Right lobe of liver (tissue), 6 donors: ENCODE data around the gene COPS7A. TPM values are rescaled to one million over a fixed set of nuclear protein-coding genes. Genes with fewer than 3 reads are reported as not detected.
"Not testable (repeated sequence)": the region's sequence is repeated elsewhere in the genome, so short reads cannot be mapped to it uniquely, and the experiment has no call there.

Experiments
- ATAC-seq, 4 donors: fragments of 200-7000 bp; cut with Tn5 transposase; one replicate each; pipeline ENCODE4 v1.9.1; 2020; ENCODE audit warnings: mild to moderate bottlenecking in 4 of 4, moderate library complexity in 4 of 4
- DNase-seq, 3 donors: peaks; one replicate each; pipeline ENCODE4 v3.0.0-alpha.2; 2020
- H3K27ac ChIP-seq, 3 donors: fragments of 200-600 bp; one replicate each; pipeline ENCODE4 v1.8.0; 2022
- H3K27me3 ChIP-seq, 2 donors: fragments of 200-600 bp; one replicate each; pipeline ENCODE4 v1.8.0; 2022
- H3K36me3 ChIP-seq, 4 donors: fragments of 200-600 bp; sonication (generic) in 1 of 4; one replicate each; pipeline versions ENCODE4 v1.5.1 to v1.8.0; 2017 to 2022; ENCODE audit warnings: control low read depth in 1 of 4
- H3K4me1 ChIP-seq, 4 donors: fragments of 200-600 bp; sonication (generic) in 1 of 4; one replicate each; pipeline versions ENCODE4 v1.5.1 to v1.8.0; 2017 to 2022; ENCODE audit warnings: control low read depth in 1 of 4
- H3K4me3 ChIP-seq, 3 donors: fragments of 200-600 bp; one replicate each; pipeline ENCODE4 v1.8.0; 2022
- H3K9me3 ChIP-seq, 4 donors: fragments of 200-600 bp; sonication (generic) in 1 of 4; one replicate each; pipeline versions ENCODE4 v1.5.1 to v1.8.0; 2017 to 2022; ENCODE audit warnings: control low read depth in 1 of 4
- CTCF ChIP-seq, 4 donors: fragments of 200-600 bp in 3 of 4; fragments of 450-650 bp in 1 of 4; IDR thresholded peaks; one replicate each; pipeline versions ENCODE4 v1.5.1 to v1.8.0; 2016 to 2022; ENCODE audit warnings: antibody characterized with exemption in 4 of 4, mild to moderate bottlenecking in 2 of 4
- POLR2A ChIP-seq: fragments of 450-650 bp; IDR thresholded peaks from one replicate; pipeline ENCODE4 v1.6.1; 2017; ENCODE audit warnings: antibody characterized with exemption, mild to moderate bottlenecking
- WGBS: methylation state at CpG from one replicate; pipeline ENCODE4 v1.1.6; 2018; ENCODE audit warnings: low coverage, low lambda C conversion rate; ENCODE audit not compliant: insufficient coverage; ENCODE audit errors: missing lambda C conversion rate; 5-methylcytosine and 5-hydroxymethylcytosine counted together
- intact Hi-C, 2 donors: fragments of 100-400 bp; cut with DNase I; formaldehyde crosslinking; loops; one replicate each; pipeline versions ENCODE4 v1.11.2 to v1.14.1; 2022
- total RNA-seq, 6 experiments: library from RNA; depleted of rRNA in 2 of 6; stranded (reverse); fragments of >200 nt in 2 of 6; fragmentation: NEBNext Ultra II Directional in 3 of 6; extraction: Animal tissue kit (Norgen Biotek cat#: 25700) in 3 of 6; gene quantifications; one replicate each; pipeline versions ENCODE4 v1.1.0 to v1.2.4, GENCODE V29; 2016 to 2023
- donor health status: DM: no; HTN: yes; CAD: no.
- donor health status: DM: no; HTN: no; CAD: no.
- donor health status: DM: no; HTN: no; CAD: no.
- donor health status: DM: no; HTN: yes; CAD: no.
- donor health status: DM: no; HTN: yes; CAD: no.

Gene COPS7A
- total RNA-seq, 6 experiments from 2014 or later = 26.7 to 49.5 (median 30.6) TPM

GRCh38 chr12:6736754-6737153 lies 12.9 kb downstream of the COPS7A start:
- intact Hi-C loops = no loop called here
- peaks cover 0 to 4% (median 0%) of the 10 kb centered on the region in 4 donors for H3K36me3 ChIP-seq
- TF ChIP-seq CTCF (IDR thresholded peaks at IDR 0.05) (no peak), POLR2A (no peak)
- no peak overlapping the region for H3K4me3 ChIP-seq
- H3K9me3 ChIP-seq = no peaks in the 10 kb centered on the region
- ATAC-seq (no peak), DNase-seq (no peak)
- H3K27me3 ChIP-seq = no peaks in the 10 kb centered on the region
- H3K4me1 ChIP-seq = peaks cover 0 to 4% (median 0%) of the 10 kb centered on the region in 4 donors
- no peak overlapping the region for H3K27ac ChIP-seq
- 72% methylated on average over 4 of the region's 5 CpGs for WGBS

- H3K4me1 ChIP-seq, H3K36me3 ChIP-seq, H3K27me3 ChIP-seq, intact Hi-C loops, DNase-seq, H3K9me3 ChIP-seq, H3K4me3 ChIP-seq, ATAC-seq, H3K27ac ChIP-seq: not testable (repeated sequence)
- 97% methylated on average over 6 of the region's 12 CpGs for WGBS
These were observed 18.2 kb downstream of the COPS7A start for GRCh38 chr12:6742080-6742479.

GRCh38 chr12:6742834-6743233 lies 19.0 kb downstream of the COPS7A start:
- ATAC-seq (no peak), DNase-seq (no peak)
- Histone ChIP-seq H3K27me3 (no peaks in the 10 kb centered on the region), H3K4me1 (no peaks in the 10 kb centered on the region), H3K36me3 (peaks cover 0 to 11% (median 5%) of the 10 kb centered on the region in 4 donors), H3K4me3 (no peak overlapping the region), H3K27ac (no peak overlapping the region), H3K9me3 (no peaks in the 10 kb centered on the region)
- no peak for TF ChIP-seq POLR2A
- no peak for TF ChIP-seq CTCF (IDR thresholded peaks at IDR 0.05)
- intact Hi-C loops = no loop called here
- WGBS = 68% methylated on average over 3 of the region's 3 CpGs

GRCh38 chr12:6743300-6743699 lies 19.5 kb downstream of the COPS7A start:
- H3K4me1 ChIP-seq, intact Hi-C loops, H3K27ac ChIP-seq, H3K27me3 ChIP-seq, DNase-seq, ATAC-seq, H3K9me3 ChIP-seq, H3K4me3 ChIP-seq: not testable (repeated sequence)
- peaks cover 0 to 16% (median 7%) of the 10 kb centered on the region in 4 donors for H3K36me3 ChIP-seq
- WGBS = 40% methylated on average over 7 of the region's 7 CpGs

GRCh38 chr12:6745741-6746525 lies 22.1 kb downstream of the COPS7A start:
- H3K27me3 ChIP-seq = no peaks in the 10 kb centered on the region
- H3K4me1 ChIP-seq = no peaks in the 10 kb centered on the region
- WGBS = 30% methylated on average over 6 of the region's 13 CpGs
- DNase-seq (peak in 1 of 3 donors; percentile 60), ATAC-seq (peak; percentile 48 to 71 (median 62))
- no peak for TF ChIP-seq CTCF (IDR thresholded peaks at IDR 0.05)
- TF ChIP-seq POLR2A = no peak
- H3K27ac ChIP-seq = peak overlapping the region in 2 of 3 donors; percentile 24 to 33
- intact Hi-C loops = no loop called here
- peaks cover 0 to 42% (median 24%) of the 10 kb centered on the region in 4 donors for H3K36me3 ChIP-seq
- no peaks in the 10 kb centered on the region for H3K9me3 ChIP-seq
- H3K4me3 ChIP-seq = no peak overlapping the region
